Activated CD4-positive, alpha-beta T cell treated with anti-CD3 and anti-CD28 coated beads for 4 hours (primary cell): ENCODE results near the gene BAIAP2.
"Not testable (repeated sequence)": the region's sequence is repeated elsewhere in the genome, so short reads cannot be mapped to it uniquely, and the experiment has no call there.

Experiments
- DNase-seq, 2 donors: peaks; one replicate each; pipeline ENCODE4 v3.0.0-alpha.2; 2020

BAIAP2 gene

DNA sequence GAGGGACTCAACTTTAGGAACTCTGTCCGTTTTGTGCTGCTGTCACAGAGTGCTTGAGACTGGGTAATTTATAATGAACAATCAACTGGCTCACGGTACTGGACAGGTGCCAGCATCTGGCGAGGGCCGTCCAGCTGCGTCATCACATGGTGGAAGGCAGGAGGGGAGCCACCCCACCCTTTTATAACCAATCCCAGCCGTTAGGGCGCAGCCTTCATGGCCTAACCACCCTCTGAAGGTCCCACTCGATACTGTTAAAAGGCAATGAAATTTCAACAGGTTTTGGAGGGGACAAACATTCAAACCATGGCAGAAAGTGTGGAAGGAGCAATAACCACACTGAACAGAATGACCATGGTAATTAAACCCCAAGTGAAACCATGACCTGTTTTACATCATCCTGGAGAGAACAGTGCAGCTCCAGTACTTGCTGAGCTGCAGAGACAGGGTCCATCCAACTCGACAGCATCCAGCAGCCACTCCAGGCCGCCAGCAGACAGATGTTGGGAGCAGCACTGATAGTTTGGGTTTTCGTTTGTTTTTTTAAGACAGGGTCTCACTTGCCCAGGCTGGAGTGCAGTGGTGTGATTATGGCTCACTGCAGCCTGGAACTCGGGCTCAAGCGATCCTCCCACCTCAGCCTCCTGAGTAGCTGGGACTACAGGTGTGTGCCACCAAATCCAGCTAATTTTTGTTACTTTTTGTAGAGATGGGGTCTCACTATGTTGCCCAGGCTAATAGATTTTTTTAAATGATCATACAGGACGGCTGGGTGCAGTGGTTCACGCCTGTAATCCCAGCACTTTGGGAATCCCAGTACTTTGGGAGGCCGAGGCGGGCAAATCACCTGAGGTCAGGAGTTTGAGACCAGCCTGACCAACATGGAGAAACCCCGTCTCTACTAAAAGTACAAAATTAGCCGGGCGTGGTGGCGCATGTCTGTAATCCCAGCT lies 32.3 kb upstream of the BAIAP2 start:
- DNase-seq, result no peak

DNA sequence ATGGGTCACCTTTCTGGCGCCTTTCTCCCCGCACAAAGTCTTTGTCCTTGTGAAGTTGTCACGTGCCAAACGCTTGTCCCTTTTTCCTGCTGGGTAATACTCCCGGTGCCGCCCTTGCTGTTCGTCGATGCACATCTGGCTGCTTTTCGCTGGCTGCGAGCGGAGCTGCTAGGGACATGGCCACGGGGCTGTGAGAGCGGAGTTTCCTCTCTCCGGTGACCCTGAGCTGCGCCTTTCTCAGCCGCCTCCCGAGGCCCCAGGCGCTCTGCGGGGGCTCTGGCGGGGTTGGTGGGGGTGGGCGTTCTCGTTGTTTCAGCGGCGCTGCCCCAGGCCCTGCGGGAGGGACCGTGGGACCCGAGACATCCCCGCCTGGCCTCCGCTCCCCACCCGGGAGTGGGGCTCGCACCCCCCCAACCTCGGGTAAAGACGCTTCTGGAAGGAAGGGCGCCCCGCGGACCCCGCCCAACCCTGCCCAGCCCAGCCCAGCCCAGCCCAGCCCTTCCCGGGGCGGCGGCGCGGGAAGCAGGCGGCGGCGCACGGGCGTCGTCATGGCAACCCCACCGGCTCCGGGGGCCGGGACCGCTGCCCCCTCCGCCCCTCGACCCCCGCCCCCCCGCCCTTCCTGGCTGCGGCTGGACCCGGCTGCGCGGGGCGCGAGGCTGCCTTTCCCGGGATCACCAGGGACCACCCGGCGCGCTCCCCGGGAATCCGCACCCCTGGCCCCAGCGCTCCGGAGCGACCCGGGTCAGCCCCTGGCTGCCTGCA lies 31.1 kb upstream of the BAIAP2 start:
- no peak for DNase-seq

DNA sequence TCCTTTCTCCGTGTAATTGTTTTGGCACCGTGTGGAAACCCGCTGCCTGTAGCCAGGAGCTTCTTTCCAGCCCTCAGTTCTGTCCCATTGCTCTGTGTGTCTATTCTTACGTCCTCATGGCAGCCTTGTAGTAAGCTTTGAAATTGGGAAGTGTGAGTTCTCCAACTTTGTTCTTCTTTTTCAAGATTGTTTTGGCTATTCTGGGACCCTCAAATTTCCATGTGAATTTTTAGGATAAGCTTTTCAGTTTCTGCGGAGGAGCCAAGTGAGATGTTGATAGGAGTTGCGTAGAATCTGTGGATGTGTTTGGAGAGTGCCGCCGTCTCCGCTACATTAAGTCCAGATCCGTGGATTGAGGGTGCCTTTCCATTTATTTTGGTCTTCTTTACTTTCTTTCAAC lies 28.1 kb upstream of the BAIAP2 start:
- DNase-seq, result no peak

DNA sequence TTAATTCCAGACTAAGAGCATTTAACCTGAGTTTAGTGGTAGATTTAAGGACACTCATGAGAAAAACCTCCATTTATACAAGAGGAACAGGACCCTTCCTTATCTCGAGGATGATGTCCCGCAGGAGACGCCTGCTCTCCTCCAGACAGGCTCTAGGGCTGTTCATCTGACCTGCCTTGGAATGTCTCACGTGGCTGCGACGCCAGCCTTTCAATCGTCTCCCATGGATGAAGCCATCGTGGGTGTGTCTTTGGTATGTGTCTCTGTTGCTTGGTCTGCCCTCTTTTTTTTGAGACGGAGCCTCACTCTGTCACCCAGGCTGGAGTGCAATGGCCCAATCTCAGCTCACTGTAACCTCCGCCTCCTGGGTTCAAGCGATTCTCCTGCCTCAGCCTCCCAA lies 26.8 kb upstream of the BAIAP2 start:
- DNase-seq, result no peak

DNA sequence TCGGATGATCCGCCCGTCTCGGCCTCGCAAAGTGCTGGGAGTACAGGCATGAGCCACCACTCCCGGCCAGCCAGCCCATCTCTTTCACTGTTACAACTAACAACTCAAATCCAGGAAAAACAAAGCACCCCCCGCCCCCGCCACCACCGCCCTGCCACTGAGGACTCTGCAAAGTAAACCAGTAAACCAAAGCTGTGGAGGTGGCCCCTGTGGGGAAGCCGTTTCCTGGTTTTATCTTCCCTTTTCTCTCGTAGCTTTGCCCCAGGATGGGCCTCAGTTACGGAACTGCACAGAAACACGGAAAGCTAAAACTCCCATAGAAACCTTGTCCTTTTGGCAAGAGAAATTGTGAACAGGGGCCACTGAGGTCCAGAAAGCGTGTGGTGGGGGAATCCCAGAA lies 25.8 kb upstream of the BAIAP2 start:
- no peak for DNase-seq

DNA sequence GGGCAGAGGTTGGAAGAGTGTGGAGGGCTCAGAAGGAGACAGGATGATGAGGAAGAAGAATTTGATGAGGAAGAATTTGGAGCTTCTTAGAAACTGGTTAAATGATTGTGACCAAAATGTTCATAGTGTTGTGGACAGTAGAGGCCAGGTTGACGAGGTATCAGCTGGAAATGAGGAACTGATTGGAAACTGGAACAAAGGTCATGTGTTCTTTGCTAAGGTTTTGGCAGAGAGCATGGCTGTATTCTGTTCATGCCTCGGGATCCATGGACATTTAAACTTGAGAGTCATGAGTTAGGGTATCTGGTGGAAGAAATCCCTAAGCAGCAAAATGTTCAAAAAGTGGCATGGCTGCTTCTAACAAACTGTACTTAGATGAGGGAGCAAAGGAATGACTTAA lies 24.0 kb upstream of the BAIAP2 start:
- DNase-seq, result no peak

DNA sequence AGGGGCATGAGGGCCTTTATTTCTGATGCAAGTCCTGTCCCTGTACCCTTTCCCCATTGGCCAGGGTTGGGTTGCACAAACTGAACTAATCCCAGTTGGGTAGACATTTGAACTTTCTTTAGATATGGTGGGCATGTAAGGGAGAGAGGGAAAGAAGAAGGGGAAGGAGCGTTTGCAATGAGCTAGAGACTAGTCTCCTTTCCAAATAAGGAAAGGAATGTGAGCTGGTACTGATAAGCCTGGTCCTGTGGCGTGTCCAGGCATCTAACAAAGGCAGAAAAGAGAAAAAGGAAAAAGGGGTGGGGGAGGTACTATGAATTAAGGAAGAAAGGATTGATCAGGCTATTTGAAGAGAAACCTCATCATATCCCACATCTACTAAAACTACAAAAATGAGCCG lies 23.0 kb upstream of the BAIAP2 start:
- no peak for DNase-seq

DNA sequence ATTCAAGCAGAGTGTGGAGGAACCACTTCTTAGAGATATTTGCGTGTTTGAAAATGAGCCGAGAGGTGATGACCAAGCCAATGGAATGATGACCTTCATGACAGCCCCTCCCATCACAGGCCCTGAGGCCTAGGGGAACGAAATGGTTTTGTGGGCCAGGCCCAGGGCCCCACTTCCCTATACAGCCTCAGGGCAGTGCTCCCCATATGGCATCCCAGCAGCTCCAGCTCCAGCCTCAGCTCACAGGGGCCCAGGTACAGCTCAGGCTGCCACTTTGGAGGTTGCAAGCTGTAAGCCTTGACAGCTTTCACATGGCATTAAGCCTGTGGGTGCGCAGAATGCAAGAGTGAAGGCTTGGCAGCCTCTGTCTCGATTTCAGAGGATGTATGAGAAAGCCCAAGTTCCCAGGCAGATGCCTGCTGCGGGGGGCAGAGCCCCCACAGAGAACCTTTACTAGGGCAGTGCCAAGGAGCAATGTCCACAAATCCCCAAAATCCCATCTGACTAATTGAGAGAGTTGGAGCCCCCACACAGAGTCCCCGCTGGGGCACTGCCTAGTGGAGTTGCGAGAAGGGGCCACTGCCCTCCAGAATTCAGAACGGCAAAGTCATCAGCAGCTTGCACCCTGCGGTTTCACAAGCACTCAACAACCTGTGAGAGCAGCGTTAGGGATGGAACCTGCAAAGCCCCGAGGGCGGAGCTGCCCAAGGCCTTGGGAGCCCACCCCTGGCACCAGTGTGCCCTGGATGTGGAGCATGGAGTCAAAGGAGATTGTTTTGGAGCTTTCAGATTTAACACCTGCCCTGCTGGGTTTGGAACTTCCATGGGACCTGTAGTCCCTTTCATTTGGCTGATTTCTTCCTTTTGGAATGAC lies 22.1 kb upstream of the BAIAP2 start:
- DNase-seq, result no peak

DNA sequence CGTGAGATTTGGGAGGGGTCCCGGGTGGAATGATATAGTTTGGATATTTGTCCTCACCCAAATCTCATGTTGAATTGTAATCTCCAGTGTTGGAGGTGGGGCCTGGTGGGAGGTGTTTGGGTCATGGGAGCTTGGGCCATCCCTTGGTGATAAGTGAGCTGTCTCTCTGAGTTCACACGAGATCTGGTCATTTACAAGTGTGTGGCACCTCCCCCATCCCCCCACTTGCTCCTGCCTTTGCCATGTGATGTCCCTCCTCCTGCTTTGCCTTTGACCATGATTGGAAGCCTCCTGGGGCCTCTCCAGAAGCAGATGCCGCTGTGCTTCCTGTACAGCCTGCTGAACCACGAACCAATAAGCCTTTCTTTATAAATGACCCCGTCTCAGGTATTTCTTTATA lies 21.3 kb upstream of the BAIAP2 start:
- no peak for DNase-seq

DNA sequence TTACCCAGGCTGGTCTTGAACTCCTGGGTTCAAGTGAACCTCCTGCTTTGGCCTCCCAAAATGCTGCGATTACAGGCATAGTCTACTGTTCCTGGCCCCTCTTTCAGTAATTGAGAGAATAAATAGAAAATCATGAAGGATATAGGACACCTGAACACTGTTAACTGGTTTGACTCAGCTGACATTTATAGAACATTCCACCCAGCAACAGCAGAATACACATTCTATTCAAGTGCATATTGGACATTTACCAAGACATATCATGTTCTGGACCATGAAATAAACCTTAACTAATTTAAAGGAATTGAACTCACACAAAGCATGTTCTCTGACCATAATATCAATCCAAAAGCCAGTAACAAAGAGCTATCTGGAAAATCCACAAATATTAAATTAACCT lies 19.8 kb upstream of the BAIAP2 start:
- no peak for DNase-seq

DNA sequence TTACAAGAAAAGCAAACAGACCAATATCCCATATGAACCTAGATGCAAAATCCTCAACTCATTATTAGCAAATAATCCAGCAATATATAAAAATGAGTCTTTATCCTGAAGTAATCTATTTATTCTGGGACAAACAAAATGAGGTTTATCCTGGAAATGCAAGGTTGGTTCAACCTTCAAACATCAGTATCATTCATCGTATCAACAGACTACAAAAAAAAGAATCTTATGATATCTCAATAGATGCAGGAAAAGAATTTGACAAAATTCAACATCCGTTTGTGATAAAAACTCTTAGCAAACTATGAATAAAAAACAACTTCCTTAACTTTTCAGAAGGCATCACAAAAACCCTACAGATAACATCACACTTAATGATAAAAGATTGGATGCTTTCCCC lies 18.4 kb upstream of the BAIAP2 start:
- DNase-seq, result no peak

DNA sequence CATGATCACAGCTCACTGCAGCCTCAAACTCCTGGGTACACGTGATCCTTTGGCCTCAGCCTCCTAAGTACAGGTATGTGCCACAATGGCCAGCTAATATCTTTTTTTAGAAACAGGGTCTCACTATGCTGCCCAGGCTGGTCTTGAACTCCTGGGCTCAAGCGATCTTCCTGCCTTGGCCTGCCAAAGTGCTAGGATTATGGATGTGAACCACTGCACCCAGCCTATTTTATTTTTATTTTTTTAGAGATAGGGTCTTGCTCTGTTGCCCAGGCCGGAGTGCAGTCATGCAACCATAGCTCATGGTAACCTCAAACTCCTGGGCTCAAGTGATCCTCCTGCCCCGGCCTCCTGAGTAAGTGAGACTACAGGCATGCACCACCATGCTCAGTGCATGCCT lies 17.6 kb upstream of the BAIAP2 start:
- DNase-seq, result not testable (repeated sequence)

DNA sequence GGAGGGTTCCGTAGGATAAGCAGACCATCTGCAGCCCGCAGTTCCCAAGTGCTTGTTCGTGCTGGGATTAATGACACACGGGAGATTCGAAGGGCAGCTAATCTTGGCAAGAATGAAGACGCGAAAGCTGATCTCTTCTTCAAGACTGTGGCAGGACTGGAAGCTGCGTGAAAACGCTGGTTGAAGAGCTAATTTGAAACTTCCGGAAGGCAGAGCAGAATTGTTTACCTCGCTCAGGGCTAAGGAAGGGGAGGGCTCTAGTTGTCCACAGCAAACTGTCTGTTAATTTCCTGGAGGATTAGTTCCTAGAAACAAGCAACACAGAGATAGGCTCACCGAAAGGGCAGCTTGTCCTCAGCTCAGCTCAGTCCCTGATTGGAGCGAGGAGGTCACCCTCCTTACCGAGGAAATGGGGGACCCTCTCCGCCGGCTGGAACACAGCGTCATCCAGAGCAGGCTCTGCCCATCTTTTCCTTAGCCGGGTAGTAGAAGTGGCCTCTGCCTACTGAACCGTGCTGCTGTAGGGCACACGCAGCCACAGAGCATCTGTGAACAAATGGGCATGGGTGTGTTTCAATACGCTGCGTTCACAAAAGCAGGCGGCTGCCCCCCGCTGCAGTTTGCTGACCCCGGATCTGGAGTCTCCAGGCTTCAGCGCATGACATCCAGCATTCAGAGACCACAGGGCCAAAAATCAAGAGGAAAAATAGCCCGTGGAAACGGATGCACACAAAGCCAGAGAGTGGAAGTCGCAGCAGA lies 16.7 kb upstream of the BAIAP2 start:
- no peak for DNase-seq

DNA sequence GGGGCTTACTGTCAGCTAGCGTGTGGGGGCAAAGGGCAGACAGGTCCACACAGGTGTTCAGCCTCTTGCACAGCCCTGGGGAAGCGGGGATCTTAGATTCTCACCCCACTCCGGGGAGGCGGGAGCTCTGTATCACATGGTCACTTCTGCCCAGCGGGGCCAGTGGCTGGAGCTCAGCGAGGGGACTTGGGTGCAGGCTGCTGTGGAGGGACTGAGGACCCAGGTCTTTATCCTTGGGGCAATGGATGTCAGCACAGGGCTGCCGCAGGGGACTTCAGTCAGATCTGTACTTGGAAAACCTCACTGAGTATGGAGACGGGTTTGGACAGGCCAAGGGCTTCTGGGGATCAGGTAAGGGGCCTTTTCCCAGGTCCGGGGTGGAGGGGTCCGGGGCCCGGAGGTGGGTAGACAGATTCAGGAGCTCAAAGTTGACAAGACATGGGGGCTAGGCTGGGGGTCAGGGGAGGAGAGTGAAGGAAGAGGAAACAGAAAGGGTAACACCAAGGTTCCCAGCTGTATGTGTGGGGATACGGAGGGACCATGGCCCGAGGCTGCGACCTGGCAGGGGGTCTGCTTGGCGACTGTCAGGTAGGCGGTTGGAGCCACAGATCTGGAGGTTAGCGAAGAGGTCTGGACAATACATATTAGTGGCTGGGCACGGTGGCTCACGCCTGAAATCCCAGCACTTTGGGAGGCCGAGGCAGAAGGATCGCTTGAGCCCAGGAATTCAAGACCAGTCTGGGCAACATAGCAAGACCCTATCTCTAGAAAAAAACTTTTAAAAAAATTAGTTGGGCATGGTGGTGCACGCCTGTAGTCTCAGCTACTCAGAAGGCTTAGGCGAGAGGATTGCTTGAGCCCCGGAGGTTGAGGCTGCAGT lies 15.1 kb upstream of the BAIAP2 start:
- DNase-seq, result no peak

DNA sequence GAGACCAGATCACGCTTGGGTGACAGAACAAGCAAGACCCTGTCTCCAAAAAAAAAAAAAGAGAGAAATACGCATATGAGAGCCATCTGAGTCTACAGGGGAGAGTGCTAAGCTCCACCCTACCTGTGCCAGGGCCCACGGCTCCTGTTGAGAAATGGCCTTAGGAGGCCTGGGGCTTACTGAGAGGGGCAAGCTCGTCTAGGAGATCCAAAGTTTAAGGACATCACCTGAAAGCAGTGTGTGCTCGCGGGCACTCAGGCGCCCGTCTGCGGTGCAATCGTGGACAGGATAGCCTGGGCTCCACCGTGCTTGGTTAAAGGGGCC lies 14.5 kb upstream of the BAIAP2 start:
- no peak for DNase-seq

DNA sequence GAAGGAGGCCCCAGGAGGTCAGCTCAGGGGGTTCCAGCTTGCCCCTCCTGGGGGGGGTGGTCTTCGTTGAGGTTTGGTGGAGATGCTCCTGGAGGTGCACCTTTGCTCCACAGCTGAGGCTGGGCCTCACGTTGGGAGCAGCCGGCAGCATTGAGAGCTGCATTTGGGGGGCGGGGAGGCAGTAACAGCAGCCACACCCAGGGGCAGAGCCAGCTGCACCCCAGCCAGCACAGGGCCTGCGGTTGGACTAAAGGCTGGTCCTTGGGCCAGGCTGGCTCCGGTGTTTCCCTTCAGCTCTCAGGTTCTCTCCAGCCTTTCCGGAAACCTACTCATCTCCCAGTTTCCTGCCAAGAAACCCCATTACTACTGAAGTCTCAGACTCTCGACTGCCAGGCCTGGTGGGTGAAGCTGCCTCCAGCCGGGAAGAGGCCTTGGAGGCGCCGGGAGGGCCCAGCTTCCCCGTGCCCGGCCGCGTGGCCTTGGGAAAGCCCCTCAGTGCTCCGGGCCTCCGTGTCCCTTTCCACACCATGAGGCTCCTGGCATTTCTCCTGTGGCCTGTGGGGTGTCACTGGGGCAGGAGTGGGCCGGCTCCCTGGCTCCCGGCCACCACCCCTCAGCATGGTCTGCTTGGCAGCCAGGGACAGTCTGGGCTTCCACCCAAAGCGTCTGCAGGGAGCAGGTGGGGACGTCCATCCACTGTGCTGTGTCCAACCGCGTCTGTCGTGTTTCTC lies 14.0 kb upstream of the BAIAP2 start:
- no peak for DNase-seq

DNA sequence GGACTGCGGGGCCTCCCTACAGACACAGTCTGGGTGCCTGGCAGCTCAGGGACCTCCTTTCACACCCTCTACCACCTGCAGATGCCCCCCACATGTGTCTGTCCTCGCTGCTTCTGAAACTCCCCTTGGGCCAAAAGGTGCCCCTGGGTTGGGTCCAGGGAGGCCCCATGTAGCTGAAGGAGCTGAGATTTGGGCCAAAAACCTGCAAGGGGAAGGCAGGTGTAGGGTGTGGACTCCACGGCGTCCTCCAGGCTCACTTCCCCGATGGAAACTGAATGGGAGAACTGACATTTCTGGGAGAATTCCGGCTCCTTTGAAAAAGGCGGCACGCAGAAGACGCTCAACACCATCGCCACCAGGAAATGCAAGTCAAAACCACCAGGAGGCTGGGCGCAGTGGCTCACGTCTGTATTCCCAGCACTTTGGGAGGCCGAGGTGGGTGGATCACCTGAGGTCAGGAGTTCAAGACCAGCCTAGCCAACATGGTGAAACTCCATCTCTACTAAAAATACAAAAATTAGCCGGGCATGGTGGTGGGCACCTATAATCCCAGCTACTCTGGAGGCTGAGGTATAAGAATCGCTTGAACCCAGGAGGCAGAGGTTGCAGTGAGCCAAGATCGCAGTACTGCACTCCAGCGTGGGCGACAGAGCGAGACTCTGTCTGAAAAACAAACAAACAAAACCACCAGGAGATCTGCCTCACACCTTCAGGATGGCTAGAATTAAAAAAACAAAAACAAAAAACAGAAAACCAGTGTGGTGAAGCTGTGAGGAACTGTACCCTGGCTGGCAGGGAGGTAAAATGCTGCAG lies 13.2 kb upstream of the BAIAP2 start:
- no peak for DNase-seq

DNA sequence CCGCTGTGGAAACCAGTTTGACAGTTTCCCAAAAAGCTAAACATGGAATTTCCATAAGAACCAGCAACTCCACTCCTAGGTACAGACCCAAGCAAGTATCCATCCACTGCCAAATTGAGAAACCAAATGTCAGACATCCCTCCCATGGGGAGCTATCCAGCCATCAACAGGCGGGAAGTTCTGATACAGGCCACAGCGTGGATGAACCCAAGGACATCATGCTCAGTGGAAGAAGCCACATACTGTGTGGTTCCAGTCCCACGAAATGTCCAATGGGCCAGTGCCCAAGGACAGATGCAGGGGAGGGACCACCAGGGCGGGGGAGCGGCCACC lies 12.6 kb upstream of the BAIAP2 start:
- no peak for DNase-seq

DNA sequence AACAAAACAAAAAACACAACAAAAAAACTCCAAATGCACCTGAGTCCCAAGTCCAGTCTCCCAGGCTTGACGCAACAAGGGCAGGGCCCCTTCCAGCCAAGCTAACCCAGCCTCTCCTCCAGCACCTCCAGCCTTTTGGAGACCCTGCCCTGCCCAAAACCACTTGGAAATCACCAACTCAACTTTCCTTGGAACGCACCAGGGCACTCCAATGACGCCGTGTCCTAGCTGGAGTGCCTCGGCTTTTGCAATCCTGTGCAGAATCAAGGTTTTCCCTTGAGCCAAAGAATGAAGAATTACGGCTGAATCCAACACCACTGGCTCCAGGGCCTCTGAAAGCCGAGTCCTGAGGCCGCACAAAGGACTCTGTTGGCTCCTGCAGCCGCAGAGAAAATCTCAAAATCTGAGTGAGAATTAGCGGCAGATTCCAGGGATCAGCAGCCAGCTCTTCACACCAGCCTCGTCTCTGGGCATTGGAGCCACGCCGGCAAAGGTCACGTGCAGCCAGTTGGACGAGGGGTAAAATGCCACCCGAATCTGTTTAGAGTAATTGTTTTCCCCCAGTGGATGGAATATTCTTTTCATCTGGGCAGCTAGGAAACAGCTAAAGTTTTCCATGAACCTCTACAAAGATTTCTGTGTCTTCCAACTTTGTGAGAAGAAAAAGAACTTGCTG lies 9.7 kb upstream of the BAIAP2 start:
- no peak for DNase-seq

DNA sequence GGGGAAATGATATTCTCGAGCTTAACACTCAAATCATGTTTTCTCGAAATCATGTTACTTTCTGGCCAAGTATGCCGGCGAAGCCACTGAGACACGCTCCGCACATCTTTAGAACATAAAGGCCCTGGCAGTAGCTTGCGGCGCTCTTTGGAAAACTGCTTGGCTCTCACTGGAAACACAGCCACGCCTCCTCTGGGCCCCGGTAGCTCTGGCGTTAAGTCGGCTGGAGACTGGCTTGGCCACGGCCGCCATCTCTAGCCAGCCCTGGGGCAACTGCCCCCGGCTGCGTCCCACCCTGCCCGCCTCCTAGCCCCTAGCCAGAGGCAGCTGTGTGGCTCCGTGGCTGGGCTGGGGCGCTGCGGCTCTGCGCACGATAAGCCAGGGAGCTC lies 9.2 kb upstream of the BAIAP2 start:
- DNase-seq, result no peak
